ENCODE data around the gene CLTCL1.

The CLTCL1 gene

DNA sequence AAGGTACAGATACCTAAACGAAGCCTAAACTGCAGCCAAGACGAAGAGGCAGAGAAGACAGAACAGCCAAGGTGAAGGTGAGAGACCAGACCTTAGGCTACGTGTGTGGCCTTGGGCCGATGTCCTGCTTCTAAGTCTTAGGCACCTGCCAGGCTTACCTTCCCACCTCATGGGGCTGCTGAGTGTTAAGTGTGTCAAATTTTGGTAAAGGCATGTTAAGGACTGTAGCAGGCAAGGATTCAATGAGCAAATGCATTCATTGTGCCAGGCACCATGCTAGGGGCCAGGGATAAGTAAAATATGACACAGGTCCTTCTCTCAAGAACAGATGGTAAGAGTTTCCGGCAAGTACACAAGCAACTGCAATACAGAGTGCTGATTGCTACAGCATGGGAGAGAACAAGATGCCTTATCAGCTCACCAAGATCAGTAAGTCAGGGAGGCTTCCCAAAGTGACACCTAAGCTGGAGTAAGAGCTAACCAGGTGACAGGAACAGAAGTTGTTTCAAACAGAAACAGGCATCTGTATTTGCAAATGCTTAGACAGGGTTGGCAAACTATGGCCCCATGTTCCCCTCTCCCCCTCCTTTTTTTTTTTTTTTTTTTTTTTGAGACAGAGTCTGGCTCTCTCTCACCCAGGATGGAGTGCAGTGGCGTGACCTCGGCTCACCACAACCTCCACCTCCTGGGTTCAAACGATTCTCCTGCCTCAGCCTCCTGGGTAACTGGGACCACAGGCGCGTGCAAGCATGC is 46.7 kb downstream of the CLTCL1 start:
- no peak for DNase-seq

- DNase-seq: no peak
Measured at GRCh38 chr22:19242699-19243098, 48.8 kb downstream of the CLTCL1 start.

DNA sequence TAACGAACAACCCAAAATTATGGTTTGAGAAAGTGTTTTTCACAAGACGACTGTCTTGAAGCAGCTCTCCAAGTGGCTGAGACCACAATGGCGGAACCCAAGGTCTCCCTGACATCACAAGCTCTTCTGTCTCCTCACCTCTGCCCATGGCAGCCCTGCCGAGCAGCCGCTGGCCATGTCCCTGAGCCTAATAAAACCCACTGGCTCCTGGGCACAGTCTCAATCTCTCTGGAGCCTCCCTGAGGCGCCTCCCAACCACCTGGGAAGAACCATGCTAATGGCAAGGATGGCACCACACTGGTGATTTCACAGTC is 50.0 kb downstream of the CLTCL1 start:
- DNase-seq: no peak

DNA sequence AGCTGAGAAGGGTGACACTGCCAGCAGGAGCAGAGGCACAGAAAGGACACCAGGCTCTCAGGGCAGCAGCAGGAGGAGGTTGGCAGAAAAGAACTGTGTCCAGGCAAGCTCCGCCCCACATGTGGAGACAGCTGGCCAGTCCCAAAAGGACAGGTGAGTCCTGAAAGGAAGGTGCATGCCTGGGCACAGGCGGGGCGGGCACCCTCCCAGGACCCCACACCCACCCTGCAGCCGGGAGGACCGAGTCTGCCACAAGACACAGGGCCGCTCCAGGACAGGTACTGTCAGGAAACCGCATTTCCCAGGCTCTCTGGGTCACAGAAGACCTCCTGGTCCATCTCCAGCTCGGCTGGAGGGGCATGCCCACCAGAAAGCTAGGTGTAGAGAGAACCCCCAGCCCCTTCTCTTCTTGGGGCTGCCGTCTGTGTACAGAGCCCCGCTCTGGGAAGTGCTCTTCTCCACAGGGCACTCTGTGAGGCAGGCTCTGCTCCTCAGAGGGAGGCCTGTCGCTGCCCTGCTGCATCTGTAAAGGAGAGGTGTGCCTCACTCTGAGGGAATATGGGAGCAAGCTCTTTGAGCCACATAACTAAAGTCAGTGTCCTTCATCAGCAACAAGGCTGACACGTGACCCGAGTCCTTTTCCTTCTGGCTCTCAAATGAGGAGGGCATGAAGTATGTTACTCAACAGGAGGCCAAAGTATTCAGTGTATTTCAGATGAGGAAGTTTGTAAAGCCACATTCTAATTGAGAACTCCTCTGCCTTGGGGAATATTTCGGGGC is 50.5 kb downstream of the CLTCL1 start:
- DNase-seq: no peak

DNA sequence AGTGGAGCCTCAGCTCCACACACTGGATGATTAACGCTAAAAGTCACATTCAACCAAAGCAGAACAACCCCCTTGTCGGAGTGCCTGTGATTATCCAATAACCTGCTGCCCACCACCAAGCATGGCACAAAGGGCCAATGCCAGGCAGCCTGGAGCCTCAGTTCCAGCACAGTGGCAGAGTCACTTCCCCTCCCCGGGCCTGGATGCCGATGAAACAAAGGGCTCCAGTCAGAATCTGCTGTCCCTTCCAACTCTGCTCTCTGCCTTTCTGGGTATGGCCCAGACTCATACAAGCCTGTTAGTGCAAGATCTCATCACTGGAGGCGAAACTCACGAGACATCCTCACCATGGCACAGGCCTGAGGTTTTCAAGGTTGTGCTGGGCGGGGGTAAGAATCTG is 52.1 kb downstream of the CLTCL1 start:
- DNase-seq: no peak

DNA sequence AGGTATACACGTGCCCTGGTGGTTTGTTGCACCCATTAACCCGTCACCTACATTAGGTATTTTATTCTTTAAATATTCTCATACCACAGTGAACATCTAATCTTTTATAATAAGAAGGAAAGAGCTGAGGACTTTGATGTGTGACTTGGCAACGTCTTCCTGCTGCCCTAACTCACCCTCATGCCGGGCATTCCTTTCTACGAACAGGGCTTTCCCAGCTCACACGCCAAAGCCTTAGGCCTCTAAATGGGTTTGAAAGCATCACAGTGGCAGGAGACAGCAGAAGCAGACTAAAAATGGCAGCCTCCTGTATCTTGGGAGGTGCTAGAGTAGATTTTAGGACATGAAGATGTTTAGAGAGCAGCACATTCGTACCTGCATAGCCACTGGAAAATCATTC is 52.6 kb downstream of the CLTCL1 start:
- no peak for DNase-seq

DNA sequence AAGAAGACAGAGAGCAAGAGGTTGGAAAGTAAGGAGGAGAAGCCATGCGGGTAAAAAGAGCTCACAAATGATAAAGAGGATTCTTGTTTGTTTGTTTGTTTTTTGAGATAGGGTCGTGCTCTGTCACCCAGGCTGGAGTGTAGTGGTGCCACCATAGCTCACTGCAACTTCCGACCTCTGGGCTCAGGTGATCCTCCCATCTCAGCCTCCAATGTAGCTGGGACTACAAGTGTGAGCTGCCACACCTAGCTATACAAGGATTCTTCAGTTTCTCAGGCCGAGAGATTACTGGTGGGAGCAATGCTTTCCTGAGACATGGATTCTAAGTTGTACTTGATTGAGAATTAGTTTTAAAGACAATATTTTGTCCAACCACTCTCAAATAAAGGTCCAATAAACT is 55.6 kb downstream of the CLTCL1 start:
- DNase-seq: no peak

- DNase-seq: no peak
Measured at GRCh38 chr22:19234126-19234896, 57.2 kb downstream of the CLTCL1 start.

DNA sequence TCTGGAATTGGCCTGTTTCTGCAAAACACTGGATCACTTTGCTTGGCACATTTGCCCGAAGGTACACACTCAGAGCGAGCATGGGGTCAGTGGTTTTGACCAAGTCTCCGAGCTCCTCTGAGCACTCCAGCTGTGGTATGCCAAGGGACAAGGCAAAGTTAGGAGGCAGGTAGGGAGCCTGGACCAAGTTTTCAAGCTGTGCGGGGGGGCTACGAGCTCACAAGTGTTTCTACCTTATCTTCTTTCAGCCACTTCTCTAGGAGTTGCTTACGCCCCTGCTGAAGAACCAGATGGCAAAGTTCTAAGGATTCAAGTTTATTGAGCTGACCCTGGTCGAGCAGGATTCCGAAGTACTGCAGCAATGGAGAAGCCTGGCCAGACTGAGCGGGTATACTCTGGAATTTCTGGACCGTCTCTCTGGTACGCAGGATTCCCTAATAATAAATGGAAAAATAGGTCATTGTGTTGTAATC is 58.3 kb downstream of the CLTCL1 start:
- DNase-seq: no peak

- no peak for DNase-seq
Measured at GRCh38 chr22:19232623-19233022, 58.9 kb downstream of the CLTCL1 start.

- DNase-seq: no peak
Measured at GRCh38 chr22:19231986-19232385, 59.5 kb downstream of the CLTCL1 start.

DNA sequence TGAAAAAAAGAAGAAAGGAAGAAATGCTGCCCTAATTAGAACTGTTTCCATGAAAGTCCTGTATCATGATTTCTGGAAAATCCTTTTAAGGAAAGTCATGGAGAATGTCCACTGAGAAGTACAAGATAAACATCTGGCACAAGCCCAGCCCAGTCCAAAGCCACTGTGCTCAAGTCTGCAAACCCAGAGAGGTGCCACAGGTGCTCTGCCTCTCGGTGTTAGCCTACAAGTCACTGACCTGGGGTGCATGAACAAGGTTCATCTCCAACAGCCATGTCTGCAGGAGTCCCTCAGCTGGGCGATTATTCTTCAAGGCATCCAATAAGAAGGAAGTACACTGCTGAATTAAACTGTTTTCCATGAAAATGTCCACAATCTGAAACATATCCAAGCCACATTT is 61.9 kb downstream of the CLTCL1 start:
- no peak for DNase-seq

DNA sequence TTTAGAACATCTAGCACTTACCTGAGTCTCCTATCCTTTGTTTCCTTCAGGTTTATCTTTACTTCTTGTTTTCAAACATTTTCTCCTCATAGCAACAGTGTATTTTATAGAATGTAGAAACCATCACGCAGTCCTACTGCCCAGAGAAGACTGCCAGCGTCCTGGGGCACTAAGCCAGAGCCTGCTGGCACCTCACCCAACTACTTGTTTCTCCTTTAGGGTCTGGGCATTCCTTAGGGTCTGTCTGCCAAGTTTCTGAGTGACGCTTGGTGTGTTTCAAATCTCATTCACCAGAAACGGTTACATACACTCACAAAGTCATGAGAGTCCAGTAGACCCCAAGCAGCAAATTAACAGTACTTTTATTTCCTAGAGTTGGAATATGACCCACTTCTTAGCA is 63.3 kb downstream of the CLTCL1 start:
- DNase-seq: no peak

DNA sequence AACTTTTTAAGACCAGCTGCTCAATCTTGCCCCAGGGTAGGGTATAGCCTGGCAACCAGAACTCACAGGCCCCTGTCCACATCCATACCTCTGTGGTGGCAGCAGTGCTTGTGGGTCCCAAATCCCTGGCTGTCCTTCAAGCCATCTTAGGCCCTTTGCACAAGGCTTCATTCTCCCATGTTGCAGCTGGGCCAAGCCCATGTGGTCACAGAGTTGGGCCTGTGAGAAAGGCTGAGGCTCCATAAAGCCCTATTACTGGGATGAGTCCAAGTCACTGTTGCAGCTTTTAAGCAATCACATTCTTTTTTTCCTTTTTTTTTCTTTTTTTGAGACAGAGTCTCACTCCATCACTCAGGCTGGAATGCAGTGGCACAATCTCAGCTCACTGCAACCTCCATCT is 65.1 kb downstream of the CLTCL1 start:
- no peak for DNase-seq

DNA sequence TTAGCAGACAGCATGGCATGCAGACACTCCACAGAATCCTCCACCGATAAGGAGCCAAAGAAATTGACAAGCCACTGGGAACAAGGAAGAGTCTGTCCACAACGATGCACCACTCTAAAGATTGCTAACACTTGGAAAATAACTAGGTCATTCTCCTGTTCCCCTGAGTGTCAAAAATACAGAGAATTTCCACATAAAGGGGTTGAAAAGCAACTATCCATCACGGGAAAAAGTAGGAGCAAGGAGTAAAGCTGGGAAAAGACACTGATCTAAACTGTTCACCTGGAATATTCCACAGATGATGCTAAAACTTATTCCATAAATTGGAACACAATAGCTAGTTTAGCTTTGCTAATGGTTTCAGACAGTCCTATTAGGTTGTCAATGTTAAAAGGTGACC is 66.0 kb downstream of the CLTCL1 start:
- no peak for DNase-seq

GRCh38 chr22:19224985-19225384 is 66.5 kb downstream of the CLTCL1 start:
- no peak for DNase-seq

- DNase-seq: no peak
Measured at GRCh38 chr22:19224557-19224956, 67.0 kb downstream of the CLTCL1 start.

DNA sequence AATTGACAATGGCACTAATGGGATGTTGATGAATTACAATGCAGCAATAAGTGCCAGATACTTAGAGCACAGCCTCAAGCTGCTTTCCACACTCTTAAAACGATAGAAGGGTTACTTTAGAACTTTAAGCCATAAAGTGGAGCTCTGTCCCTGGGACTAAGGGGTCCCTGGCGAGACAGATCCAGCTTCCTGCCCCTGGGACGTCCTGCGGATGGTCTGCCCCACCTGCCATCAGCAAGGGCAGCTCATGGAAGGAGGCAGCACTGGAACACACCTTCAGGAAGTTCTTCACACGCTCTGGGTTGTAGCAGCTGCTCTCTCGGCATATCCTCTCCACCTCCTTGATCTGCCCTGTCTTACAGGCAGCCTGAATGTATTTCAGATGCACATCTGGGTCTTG is 67.9 kb downstream of the CLTCL1 start:
- DNase-seq: no peak

DNA sequence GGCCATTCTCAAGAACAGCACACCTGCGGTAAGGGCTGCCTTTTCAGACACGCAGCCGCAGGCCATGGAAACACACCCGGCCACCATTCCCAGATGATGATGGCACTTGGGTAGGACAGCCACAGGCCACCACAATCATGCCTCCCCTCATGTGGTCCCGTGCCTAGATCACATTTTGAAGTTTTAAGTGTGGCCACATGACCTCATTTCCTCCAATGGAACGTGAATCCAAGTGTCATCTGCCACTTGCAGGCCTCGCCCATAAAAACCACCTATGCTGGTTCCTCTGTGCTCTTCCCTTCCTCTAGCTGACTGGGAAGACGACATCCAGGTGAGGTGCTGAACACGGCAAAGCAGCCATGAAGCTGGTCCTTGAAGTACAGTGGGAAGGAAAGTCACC is 68.4 kb downstream of the CLTCL1 start:
- no peak for DNase-seq

- no peak for DNase-seq
Measured at GRCh38 chr22:19222242-19223005, 69.1 kb downstream of the CLTCL1 start.

GRCh38 chr22:19220867-19221266 is 70.7 kb downstream of the CLTCL1 start:
- DNase-seq: no peak

DNA sequence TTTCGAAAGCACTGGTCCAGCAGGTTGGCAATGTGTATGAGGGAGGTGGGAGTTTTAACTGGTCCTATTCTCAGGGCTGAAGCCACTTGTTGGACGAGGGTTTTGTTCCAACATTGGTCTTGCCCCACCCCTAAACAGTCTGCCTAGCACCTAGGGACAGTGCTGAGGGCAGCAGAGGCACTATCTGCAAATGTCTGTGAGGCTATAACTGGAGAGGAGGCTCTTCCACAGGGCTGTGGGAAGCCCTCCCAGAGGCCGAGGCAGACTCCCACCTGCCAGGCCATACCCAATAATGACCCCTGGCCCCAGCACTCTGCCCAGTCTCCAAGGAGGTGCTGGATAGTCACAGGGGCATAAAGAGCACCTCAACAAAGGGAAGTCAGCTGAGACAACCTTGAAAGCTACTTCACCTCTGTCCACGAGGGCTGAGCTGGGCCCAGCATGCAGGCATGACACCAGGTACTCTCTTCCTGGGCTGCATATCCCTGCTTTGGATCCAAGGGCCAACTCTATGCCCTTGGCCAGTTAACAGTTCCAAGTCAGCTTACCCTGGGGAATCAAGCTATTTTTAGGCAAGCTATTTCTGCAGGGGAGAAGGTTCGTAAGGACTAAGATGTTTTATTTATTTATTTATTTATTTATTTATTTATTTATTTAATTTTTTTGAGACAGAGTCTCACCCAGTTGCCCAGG is 72.8 kb downstream of the CLTCL1 start:
- no peak for DNase-seq
